Tibial nerve (tissue), 4 donors: ENCODE results near the gene FANCD2. TPM values are rescaled to one million over a fixed set of nuclear protein-coding genes. Genes with fewer than 3 reads are reported as not detected.
"Not testable (repeated sequence)": the region's sequence is repeated elsewhere in the genome, so short reads cannot be mapped to it uniquely, and the experiment has no call there.

Source experiments
- DNase-seq, 2 donors: peaks; one replicate each; pipeline ENCODE4 v3.0.0-alpha.2; 2019; ENCODE audit warnings: low spot score in 2 of 2
- H3K27ac ChIP-seq, 4 donors: fragments of 200-600 bp; sonication (generic) in 3 of 4; one replicate each; pipeline ENCODE4 v1.5.1; 2017 to 2019; ENCODE audit warnings: mild to moderate bottlenecking in 1 of 4
- H3K27me3 ChIP-seq, 2 donors: fragments of 200-600 bp; sonication (generic) in 1 of 2; one replicate each; pipeline versions ENCODE4 v1.5.1 to v1.6.0; 2017 to 2019
- H3K36me3 ChIP-seq, 3 donors: fragments of 200-600 bp; sonication (generic); one replicate each; pipeline ENCODE4 v1.5.1; 2018 to 2019
- H3K4me1 ChIP-seq, 4 donors: fragments of 200-600 bp; sonication (generic) in 3 of 4; one replicate each; pipeline ENCODE4 v1.5.1; 2017 to 2019
- H3K4me3 ChIP-seq, 4 donors: fragments of 200-600 bp; sonication (generic) in 3 of 4; one replicate each; pipeline ENCODE4 v1.5.1; 2017 to 2019; ENCODE audit warnings: mild to moderate bottlenecking in 1 of 4, moderate library complexity in 1 of 4
- H3K9me3 ChIP-seq, 4 donors: fragments of 200-600 bp; sonication (generic) in 3 of 4; one replicate each; pipeline ENCODE4 v1.5.1; 2017 to 2019
- EP300 ChIP-seq, 2 donors: sonication (generic); formaldehyde crosslinking; IDR thresholded peaks; one replicate each; pipeline ENCODE4 v1.6.1; 2017; ENCODE audit warnings: antibody characterized with exemption in 2 of 2, mild to moderate bottlenecking in 1 of 2
- POLR2A ChIP-seq, 2 donors: fragments of 450-650 bp; IDR thresholded peaks; one replicate each; pipeline ENCODE4 v1.6.1; 2017; ENCODE audit warnings: antibody characterized with exemption in 2 of 2, mild to moderate bottlenecking in 2 of 2, moderate library complexity in 2 of 2
- WGBS, 2 donors: methylation state at CpG; one replicate each; pipeline ENCODE4 v1.1.5; 2018; 5-methylcytosine and 5-hydroxymethylcytosine counted together
- total RNA-seq, 4 donors: library from RNA; depleted of rRNA; stranded (reverse); fragments of >200 nt; gene quantifications; one replicate each; pipeline ENCODE4 v1.1.0, GENCODE V29; 2016
- TF ChIP-seq, protein P1 (sequence below), 5 experiments: fragments of 200-600 bp in 3 of 5; fragments of 450-650 bp in 2 of 5; sonication (generic) in 3 of 5; IDR thresholded peaks; one replicate each; pipeline ENCODE4 v1.5.1; 2016 to 2019; ENCODE audit warnings: antibody characterized with exemption in 5 of 5, mild to moderate bottlenecking in 3 of 5, moderate library complexity in 2 of 5

Gene FANCD2
- total RNA-seq, 4 donors from 2014 or later, result 2.0 to 13.7 (median 7.6) TPM

DNA sequence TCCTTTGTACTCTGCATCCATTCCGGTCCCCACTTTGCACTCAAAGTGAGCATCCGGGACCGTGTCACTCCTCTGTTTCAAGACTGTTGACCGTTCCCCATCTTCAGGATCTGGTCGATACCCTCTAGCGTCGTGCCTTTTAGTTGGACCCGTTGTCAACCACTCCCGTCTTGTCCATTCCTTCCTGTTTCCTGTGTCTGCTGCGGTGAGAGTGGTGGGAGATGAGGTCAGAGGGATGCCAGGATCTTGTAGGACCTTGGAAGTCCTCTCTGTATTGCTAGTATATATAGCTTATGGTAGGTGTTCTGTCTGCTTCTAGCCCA is 89.9 kb downstream of the FANCD2 start:
- Histone ChIP-seq H3K4me3 (peak overlapping the region; percentile 49 to 92 (median 82)), H3K4me1 (peaks cover 0 to 31% (median 18%) of the 10 kb centered on the region in 4 donors), H3K36me3 (peaks cover 0 to 20% (median 0%) of the 10 kb centered on the region in 3 donors), H3K27ac (peak overlapping the region; percentile 72 to 87 (median 79)), H3K9me3 (no peaks in the 10 kb centered on the region), H3K27me3 (no peaks in the 10 kb centered on the region)
- WGBS, 2 donors, result 0 to 2% methylated on average over 10 of the region's 10 CpGs
- TF ChIP-seq POLR2A (IDR thresholded peaks at IDR 0.05), result no peak
- TF ChIP-seq, protein P1, sequence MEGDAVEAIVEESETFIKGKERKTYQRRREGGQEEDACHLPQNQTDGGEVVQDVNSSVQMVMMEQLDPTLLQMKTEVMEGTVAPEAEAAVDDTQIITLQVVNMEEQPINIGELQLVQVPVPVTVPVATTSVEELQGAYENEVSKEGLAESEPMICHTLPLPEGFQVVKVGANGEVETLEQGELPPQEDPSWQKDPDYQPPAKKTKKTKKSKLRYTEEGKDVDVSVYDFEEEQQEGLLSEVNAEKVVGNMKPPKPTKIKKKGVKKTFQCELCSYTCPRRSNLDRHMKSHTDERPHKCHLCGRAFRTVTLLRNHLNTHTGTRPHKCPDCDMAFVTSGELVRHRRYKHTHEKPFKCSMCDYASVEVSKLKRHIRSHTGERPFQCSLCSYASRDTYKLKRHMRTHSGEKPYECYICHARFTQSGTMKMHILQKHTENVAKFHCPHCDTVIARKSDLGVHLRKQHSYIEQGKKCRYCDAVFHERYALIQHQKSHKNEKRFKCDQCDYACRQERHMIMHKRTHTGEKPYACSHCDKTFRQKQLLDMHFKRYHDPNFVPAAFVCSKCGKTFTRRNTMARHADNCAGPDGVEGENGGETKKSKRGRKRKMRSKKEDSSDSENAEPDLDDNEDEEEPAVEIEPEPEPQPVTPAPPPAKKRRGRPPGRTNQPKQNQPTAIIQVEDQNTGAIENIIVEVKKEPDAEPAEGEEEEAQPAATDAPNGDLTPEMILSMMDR (IDR thresholded peaks at IDR 0.05), result no peak
- TF ChIP-seq EP300 (IDR thresholded peaks at IDR 0.05), result no peak
- no peak for DNase-seq

DNA sequence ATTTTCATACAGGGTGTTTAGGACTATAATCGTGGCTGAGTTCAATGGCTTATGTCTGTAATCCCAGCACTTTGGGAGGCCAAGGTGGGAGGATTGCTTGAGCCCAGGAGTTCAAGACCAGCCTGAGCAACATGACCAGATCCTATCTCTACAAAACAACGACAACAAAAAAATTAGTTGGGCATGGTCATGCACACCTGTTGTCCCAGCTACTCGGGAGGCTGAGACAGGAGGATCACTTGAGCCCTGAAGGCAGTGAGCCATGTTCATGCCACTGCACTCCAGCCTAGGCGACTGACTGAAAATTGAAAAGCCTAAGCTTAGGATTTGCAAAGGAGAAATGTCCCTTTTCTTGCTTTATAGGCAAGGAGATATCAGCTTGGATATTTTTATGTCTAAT is 90.7 kb downstream of the FANCD2 start:
- H3K4me3 ChIP-seq, result peak overlapping the region in 2 of 4 donors; percentile 9 to 87
- DNase-seq, result no peak
- H3K9me3 ChIP-seq, result no peaks in the 10 kb centered on the region
- no peak overlapping the region for H3K27ac ChIP-seq
- peaks cover 0 to 24% (median 0%) of the 10 kb centered on the region in 3 donors for H3K36me3 ChIP-seq
- no peaks in the 10 kb centered on the region for H3K27me3 ChIP-seq
- peaks cover 0 to 31% (median 18%) of the 10 kb centered on the region in 4 donors for H3K4me1 ChIP-seq
- WGBS, 2 donors, result 85 to 90% methylated on average over 4 of the region's 4 CpGs
- TF ChIP-seq EP300 (IDR thresholded peaks at IDR 0.05) (no peak), POLR2A (IDR thresholded peaks at IDR 0.05) (no peak)
- TF ChIP-seq, protein P1 (IDR thresholded peaks at IDR 0.05), result no peak

GRCh38 chr3:10119376-10119775 is 93.1 kb downstream of the FANCD2 start:
- Histone ChIP-seq H3K27me3 (no peaks in the 10 kb centered on the region), H3K27ac (no peak overlapping the region)
- TF ChIP-seq POLR2A (IDR thresholded peaks at IDR 0.05) (no peak), EP300 (IDR thresholded peaks at IDR 0.05) (no peak)
- TF ChIP-seq, protein P1 (IDR thresholded peaks at IDR 0.05), result no peak

GRCh38 chr3:10121064-10121463 is 94.8 kb downstream of the FANCD2 start:
- TF ChIP-seq EP300 (IDR thresholded peaks at IDR 0.05) (no peak), POLR2A (IDR thresholded peaks at IDR 0.05) (no peak)
- TF ChIP-seq, protein P1 (IDR thresholded peaks at IDR 0.05), result no peak
- H3K27ac ChIP-seq, result no peak overlapping the region
- H3K9me3 ChIP-seq, result no peaks in the 10 kb centered on the region
- peaks cover 0 to 47% (median 10%) of the 10 kb centered on the region in 3 donors for H3K36me3 ChIP-seq
- WGBS, 2 donors, result 85 to 91% methylated on average over 2 of the region's 2 CpGs
- peaks cover 0 to 31% (median 18%) of the 10 kb centered on the region in 4 donors for H3K4me1 ChIP-seq
- no peak for DNase-seq
- H3K27me3 ChIP-seq, result no peaks in the 10 kb centered on the region
- no peak overlapping the region for H3K4me3 ChIP-seq

More at GRCh38 chr3:10119376-10119775, 93.1 kb downstream of the FANCD2 start:
- Histone ChIP-seq H3K9me3 (no peaks in the 10 kb centered on the region), H3K4me1 (peaks cover 0 to 31% (median 18%) of the 10 kb centered on the region in 4 donors), H3K36me3 (peaks cover 0 to 31% (median 0%) of the 10 kb centered on the region in 3 donors), H3K4me3 (no peak overlapping the region)
- DNase-seq, result no peak
- WGBS, 2 donors, result 69 to 77% methylated on average over 4 of the region's 4 CpGs

DNA sequence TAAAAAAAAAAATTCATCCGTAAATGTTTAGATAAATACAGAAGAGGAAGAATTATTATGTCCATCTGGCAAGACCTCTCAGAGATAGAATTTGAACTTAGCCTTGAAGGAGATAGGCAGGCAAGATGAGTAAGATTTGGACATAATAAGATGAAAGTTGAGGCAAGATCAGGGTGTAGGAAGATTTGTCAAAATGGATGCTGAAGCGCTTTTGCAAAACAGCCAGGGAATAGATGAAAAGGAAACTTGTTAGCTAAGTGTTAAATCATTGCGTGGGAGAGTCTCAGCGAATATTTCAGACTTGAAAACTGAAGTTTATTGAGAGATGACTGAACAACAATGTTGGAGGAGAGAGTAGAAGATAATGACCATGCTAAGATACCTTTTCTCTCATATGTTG is 96.5 kb downstream of the FANCD2 start:
- WGBS, 2 donors, result 69 to 79% methylated on average over 4 of the region's 4 CpGs
- peaks cover 0 to 64% (median 20%) of the 10 kb centered on the region in 3 donors for H3K36me3 ChIP-seq
- TF ChIP-seq, protein P1 (IDR thresholded peaks at IDR 0.05), result no peak
- TF ChIP-seq EP300 (IDR thresholded peaks at IDR 0.05) (no peak), POLR2A (IDR thresholded peaks at IDR 0.05) (no peak)
- H3K9me3 ChIP-seq, result no peaks in the 10 kb centered on the region
- H3K4me3 ChIP-seq, result no peak overlapping the region
- no peak for DNase-seq
- H3K4me1 ChIP-seq, result peaks cover 0 to 16% (median 3%) of the 10 kb centered on the region in 4 donors
- no peaks in the 10 kb centered on the region for H3K27me3 ChIP-seq
- no peak overlapping the region for H3K27ac ChIP-seq

DNA sequence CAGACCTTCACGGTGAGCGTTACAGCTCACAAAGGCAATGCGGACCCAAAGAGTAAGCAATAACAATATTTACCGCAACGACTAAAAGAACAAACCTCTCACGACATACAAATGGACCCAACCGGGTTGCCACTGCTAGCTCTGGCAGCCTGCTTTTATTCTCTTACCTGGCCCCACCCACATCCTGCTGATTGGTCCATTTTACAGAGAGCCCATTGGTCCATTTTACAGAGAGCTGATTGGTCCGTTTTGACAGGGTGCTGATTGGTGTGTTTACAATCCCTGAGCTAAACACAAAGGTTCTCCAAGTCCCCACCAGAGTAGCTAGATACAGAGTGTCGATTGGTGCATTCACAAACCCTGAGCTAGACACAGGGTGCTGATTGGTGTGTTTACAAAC is 109.6 kb downstream of the FANCD2 start:
- not testable (repeated sequence) for H3K4me3 ChIP-seq, H3K9me3 ChIP-seq, DNase-seq, H3K36me3 ChIP-seq, H3K27me3 ChIP-seq, H3K27ac ChIP-seq, H3K4me1 ChIP-seq
- WGBS, 2 donors, result 89 to 94% methylated on average over 9 of the region's 9 CpGs
